ENCODE measurements around the gene BMP8A. TPM values are rescaled to one million over a fixed set of nuclear protein-coding genes. Genes with fewer than 3 reads are reported as not detected.

BMP8A gene
- polyA plus RNA-seq, 3 donors = not detected

GRCh38 chr1:39458991-39459390 is 32.4 kb upstream of the BMP8A start:
- H3K27ac Mint-ChIP-seq = peak overlapping the region in 2 of 7 donors; percentile 11 to 31
- H3K4me1 ChIP-seq (ENCODE audit: control insufficient read depth in 1 of 2, insufficient read depth in 2 of 2, low read length in 2 of 2) = no peaks in the 10 kb centered on the region
- 100% methylated on average over 2 of the region's 4 CpGs for WGBS (ENCODE audit: insufficient coverage)
- H3K79me2 ChIP-seq (ENCODE audit: insufficient read depth, low read length) = no peaks in the 10 kb centered on the region
- H3K4me1 Mint-ChIP-seq = no peaks in the 10 kb centered on the region
- no peaks in the 10 kb centered on the region for H3K27me3 ChIP-seq (ENCODE audit: control insufficient read depth in 2 of 2, insufficient read depth in 2 of 2, low read length in 2 of 2)
- no peaks in the 10 kb centered on the region for H3K27me3 Mint-ChIP-seq (ENCODE audit: low read depth in 3 of 3)
- peaks cover 96 to 100% of the 10 kb centered on the region in 2 donors for H3K36me3 ChIP-seq (replicated peaks in 1 of 2; ENCODE audit: control insufficient read depth in 1 of 2, insufficient read depth in 2 of 2, low read length in 2 of 2)
- no peak overlapping the region for H3K4me2 ChIP-seq (replicated peaks; ENCODE audit: extremely low read depth, low read length, poor library complexity, severe bottlenecking)
- H3K9ac ChIP-seq (ENCODE audit: insufficient read depth, low read length, poor library complexity, severe bottlenecking) = no peak overlapping the region
- TF ChIP-seq CTCF (IDR thresholded peaks at IDR 0.05) = no peak
- no peaks in the 10 kb centered on the region for H4K20me1 ChIP-seq (ENCODE audit: insufficient read depth, low read length)
- no peaks in the 10 kb centered on the region for H3K9me3 ChIP-seq (replicated peaks in 1 of 2; ENCODE audit: control insufficient read depth in 1 of 2, insufficient read depth in 1 of 2, low read length in 2 of 2)
- DNase-seq = no peak
- no peak overlapping the region for H3K4me3 Mint-ChIP-seq
- H3K4me3 ChIP-seq (replicated peaks in 1 of 3; ENCODE audit: low read depth in 2 of 3, low read length in 3 of 3) = no peak overlapping the region
- no peak overlapping the region for H3K27ac ChIP-seq (ENCODE audit: low read depth in 1 of 2, low read length in 2 of 2)
- no peak overlapping the region for H2AFZ ChIP-seq (ENCODE audit: insufficient read depth, low read depth, low read length, poor library complexity, severe bottlenecking)
- intact Hi-C loops (cut with micrococcal nuclease) = no loop called here
- no peaks in the 10 kb centered on the region for H3K9me3 Mint-ChIP-seq
- H3K36me3 Mint-ChIP-seq = peaks cover 91 to 99% of the 10 kb centered on the region in 2 donors

- intact Hi-C loops (cut with micrococcal nuclease) = no loop called here
- Histone ChIP-seq H3K9ac (ENCODE audit: insufficient read depth, low read length, poor library complexity, severe bottlenecking) (no peak overlapping the region), H3K4me3 (replicated peaks in 1 of 3; ENCODE audit: low read depth in 2 of 3, low read length in 3 of 3) (no peak overlapping the region), H3K9me3 (replicated peaks in 1 of 2; ENCODE audit: control insufficient read depth in 1 of 2, insufficient read depth in 1 of 2, low read length in 2 of 2) (no peaks in the 10 kb centered on the region), H4K20me1 (ENCODE audit: insufficient read depth, low read length) (no peaks in the 10 kb centered on the region), H3K4me1 (ENCODE audit: control insufficient read depth in 1 of 2, insufficient read depth in 2 of 2, low read length in 2 of 2) (no peaks in the 10 kb centered on the region), H3K27me3 (ENCODE audit: control insufficient read depth in 2 of 2, insufficient read depth in 2 of 2, low read length in 2 of 2) (no peaks in the 10 kb centered on the region), H2AFZ (ENCODE audit: insufficient read depth, low read depth, low read length, poor library complexity, severe bottlenecking) (no peak overlapping the region), H3K79me2 (ENCODE audit: insufficient read depth, low read length) (no peaks in the 10 kb centered on the region), H3K27ac (ENCODE audit: low read depth in 1 of 2, low read length in 2 of 2) (no peak overlapping the region), H3K4me2 (replicated peaks; ENCODE audit: extremely low read depth, low read length, poor library complexity, severe bottlenecking) (no peak overlapping the region), H3K36me3 (replicated peaks in 1 of 2; ENCODE audit: control insufficient read depth in 1 of 2, insufficient read depth in 2 of 2, low read length in 2 of 2) (peaks cover 93 to 100% of the 10 kb centered on the region in 2 donors)
- Mint-ChIP-seq H3K27me3 (ENCODE audit: low read depth in 3 of 3) (no peaks in the 10 kb centered on the region), H3K36me3 (peaks cover 90 to 97% of the 10 kb centered on the region in 2 donors), H3K9me3 (no peaks in the 10 kb centered on the region), H3K4me3 (no peak overlapping the region), H3K4me1 (no peaks in the 10 kb centered on the region), H3K27ac (no peak overlapping the region)
- no peak for DNase-seq
- TF ChIP-seq CTCF (IDR thresholded peaks at IDR 0.05) = no peak
- WGBS (ENCODE audit: insufficient coverage) = 100% methylated on average over 1 of the region's 1 CpG
Observed at GRCh38 chr1:39462074-39462473, 29.4 kb upstream of the BMP8A start.

Measured in CD14-positive monocyte (primary cell).